Ovary (tissue), 9 donors: ENCODE measurements around the gene LMF1. TPM values are rescaled to one million over a fixed set of nuclear protein-coding genes. Genes with fewer than 3 reads are reported as not detected.

Experiments
- DNase-seq, 5 donors: peaks; one replicate each; pipeline ENCODE4 v3.0.0-alpha.2; 2019 to 2020
- H3K27ac ChIP-seq, 2 donors: fragments of 200-600 bp; one replicate each; pipeline versions ENCODE4 v1.5.1 to v1.8.0; 2019 to 2022
- H3K27me3 ChIP-seq: fragments of 200-600 bp; one replicate; pipeline ENCODE4 v1.8.0; 2022
- H3K36me3 ChIP-seq: fragments of 200-600 bp; sonication (generic); one replicate; pipeline ENCODE4 v1.5.1; 2019
- H3K4me1 ChIP-seq: one replicate; pipeline ENCODE4 v1.8.1; 2013; ENCODE audit warnings: mild to moderate bottlenecking, moderate library complexity; ENCODE audit not compliant: insufficient read depth
- H3K4me3 ChIP-seq: fragments of 200-600 bp; sonication (generic); one replicate; pipeline ENCODE4 v1.5.1; 2017
- H3K9me3 ChIP-seq, 2 donors: fragments of 200-600 bp in 1 of 2; sonication (generic) in 1 of 2; one replicate each; pipeline versions ENCODE4 v1.5.1 to v1.8.1; 2013 to 2019; ENCODE audit warnings: mild to moderate bottlenecking in 1 of 2, moderate library complexity in 1 of 2
- CTCF ChIP-seq, 3 donors: fragments of 450-650 bp in 2 of 3; fragments of 200-600 bp in 1 of 3; IDR thresholded peaks; one replicate each; pipeline versions ENCODE4 v1.5.1 to v1.8.0; 2016 to 2022; ENCODE audit warnings: antibody characterized with exemption in 3 of 3, mild to moderate bottlenecking in 1 of 3
- EP300 ChIP-seq: sonication (generic); formaldehyde crosslinking; IDR thresholded peaks from one replicate; pipeline ENCODE4 v1.6.1; 2017; ENCODE audit warnings: antibody characterized with exemption
- POLR2A ChIP-seq: fragments of 450-650 bp; IDR thresholded peaks from one replicate; pipeline ENCODE4 v1.6.1; 2017; ENCODE audit warnings: antibody characterized with exemption, mild to moderate bottlenecking, moderate library complexity
- WGBS, 3 donors: extraction: QIAGEN DNeasy Blood & Tissue Kit in 1 of 3; methylation state at CpG; one replicate each; pipeline versions ENCODE4 v1.1.5 to v1.1.7; 2013 to 2017; 5-methylcytosine and 5-hydroxymethylcytosine counted together
- intact Hi-C, 4 donors: fragments of 100-400 bp; cut with DNase I; formaldehyde crosslinking; loops; one replicate each; pipeline versions ENCODE4 v1.11.0 to v1.15.1; 2022 to 2023
- polyA plus RNA-seq, 2 donors: library from polyadenylated mRNA; stranded (reverse); fragments of 200-250 nt in 1 of 2; fragments of 350-450 nt in 1 of 2; fragmentation: Illumina TruSeq in 1 of 2; extraction: RNeasy Lipid Tissue Mini Kit (QIAGEN cat#74804) in 1 of 2; gene quantifications; one replicate each; pipeline ENCODE4 v1.2.3, GENCODE V29; 2013 to 2014
- total RNA-seq, 7 donors: library from RNA; depleted of rRNA in 2 of 7; stranded (reverse); fragments of >200 nt in 2 of 7; fragmentation: NEBNext Ultra II Directional in 3 of 7; extraction: Animal tissue kit (Norgen Biotek cat#: 25700) in 3 of 7; gene quantifications; one replicate each; pipeline versions ENCODE4 v1.1.0 to v1.2.4, GENCODE V29; 2016 to 2023
- donor health status: DM: no; HTN: no; CAD: no; lungs with moderate emphysema.
- donor health status: DM: no; HTN: no; CAD: no.
- donor health status: Bipolar disorder and iron deficiency.
- donor health status: DM: yes; HTN: yes; CAD: no.
- donor health status: DM: no; HTN: no; CAD: no.
- donor health status: DM: yes; HTN: yes; CAD: no.

LMF1 gene
- total and polyA plus RNA-seq, 9 donors: 7.8 to 31.9 (median 23.6) TPM

GRCh38 chr16:938136-938535 is 32.6 kb downstream of the LMF1 start:
- Histone ChIP-seq H3K27me3 (no peaks in the 10 kb centered on the region), H3K4me3 (no peak overlapping the region), H3K9me3 (no peaks in the 10 kb centered on the region), H3K4me1 (no peaks in the 10 kb centered on the region), H3K36me3 (no peaks in the 10 kb centered on the region), H3K27ac (no peak overlapping the region)
- DNase-seq: no peak
- intact Hi-C loops: no loop called here
- WGBS, 3 donors: 87 to 95% (median 90%) methylated on average over 18 of the region's 18 CpGs
- TF ChIP-seq POLR2A: no peak
- no peak for TF ChIP-seq EP300
- no peak for TF ChIP-seq CTCF (IDR thresholded peaks at IDR 0.05)

DNA sequence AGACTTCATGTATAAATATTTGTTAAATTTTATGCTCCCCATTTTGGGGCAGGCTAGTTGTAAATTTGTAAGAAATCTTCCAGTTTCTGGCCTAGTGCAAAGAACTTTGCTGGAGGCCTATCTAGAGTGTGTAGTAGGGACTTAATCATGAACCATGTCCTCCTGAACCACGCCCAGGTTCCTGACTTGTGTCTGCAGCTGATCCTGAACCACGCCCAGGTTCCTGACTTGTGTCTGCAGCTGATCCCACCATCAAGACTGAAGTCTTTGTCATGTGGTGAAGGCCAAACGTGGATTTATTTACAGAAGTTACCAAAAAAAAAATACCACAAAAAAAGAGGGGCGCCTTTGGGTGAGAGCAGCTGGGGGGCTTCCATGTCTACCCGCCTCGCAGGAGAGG is 33.1 kb downstream of the LMF1 start:
- Histone ChIP-seq H3K4me3 (no peak overlapping the region), H3K9me3 (no peaks in the 10 kb centered on the region), H3K4me1 (no peaks in the 10 kb centered on the region), H3K27ac (no peak overlapping the region), H3K36me3 (no peaks in the 10 kb centered on the region), H3K27me3 (no peaks in the 10 kb centered on the region)
- TF ChIP-seq EP300: no peak
- no peak for TF ChIP-seq POLR2A
- no peak for TF ChIP-seq CTCF (IDR thresholded peaks at IDR 0.05)
- WGBS, 3 donors: 84 to 93% (median 87%) methylated on average over 6 of the region's 6 CpGs
- DNase-seq: no peak
- intact Hi-C loops: no loop called here

DNA sequence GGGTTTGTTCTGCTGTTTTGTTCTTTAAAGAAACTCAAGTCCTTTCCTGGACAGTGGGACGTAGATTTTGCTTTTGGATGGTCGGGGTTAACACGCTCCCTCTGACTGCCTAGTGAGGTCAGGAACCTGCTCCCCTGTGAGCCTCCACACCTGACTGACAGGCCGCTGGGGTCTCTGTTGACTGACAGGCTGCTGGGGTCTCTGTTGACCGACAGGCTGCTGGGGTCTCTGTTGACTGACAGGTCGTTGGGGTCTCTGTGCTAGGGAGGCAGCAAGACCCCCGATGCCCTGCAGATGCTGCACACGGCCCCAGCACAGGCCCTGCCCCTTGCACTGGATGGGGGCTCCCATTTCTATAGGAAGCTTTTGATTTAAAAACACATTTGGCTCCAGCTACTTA is 33.5 kb downstream of the LMF1 start:
- Histone ChIP-seq H3K4me3 (no peak overlapping the region), H3K9me3 (no peaks in the 10 kb centered on the region), H3K36me3 (no peaks in the 10 kb centered on the region), H3K27ac (no peak overlapping the region), H3K4me1 (no peaks in the 10 kb centered on the region), H3K27me3 (no peaks in the 10 kb centered on the region)
- no peak for DNase-seq
- TF ChIP-seq EP300 (no peak), POLR2A (no peak), CTCF (IDR thresholded peaks at IDR 0.05) (no peak)
- intact Hi-C loops: no loop called here
- WGBS, 3 donors: 75 to 89% (median 88%) methylated on average over 8 of the region's 8 CpGs

- DNase-seq: no peak
- whole genome bisulfite sequencing, 3 donors: 70 to 77% (median 72%) methylated on average over 11 of the region's 11 CpGs
- H3K36me3 ChIP-seq: no peaks in the 10 kb centered on the region
- H3K4me1 ChIP-seq: no peaks in the 10 kb centered on the region
- no peaks in the 10 kb centered on the region for H3K27me3 ChIP-seq
- H3K9me3 ChIP-seq: no peaks in the 10 kb centered on the region
- TF ChIP-seq CTCF (IDR thresholded peaks at IDR 0.05): no peak
- TF ChIP-seq EP300: no peak
- TF ChIP-seq POLR2A: no peak
- no peak overlapping the region for H3K27ac ChIP-seq
- H3K4me3 ChIP-seq: no peak overlapping the region
- intact Hi-C loops: no loop called here
Observed at GRCh38 chr16:935684-936083, 35.1 kb downstream of the LMF1 start.

GRCh38 chr16:934178-934577 is 36.6 kb downstream of the LMF1 start:
- H3K27ac ChIP-seq: no peak overlapping the region
- no peak for DNase-seq
- TF ChIP-seq POLR2A (no peak), CTCF (IDR thresholded peaks at IDR 0.05) (no peak), EP300 (no peak)
- no peak overlapping the region for H3K4me3 ChIP-seq
- H3K9me3 ChIP-seq: no peaks in the 10 kb centered on the region
- H3K36me3 ChIP-seq: no peaks in the 10 kb centered on the region
- WGBS, 3 donors: 93 to 94% (median 93%) methylated on average over 10 of the region's 10 CpGs
- H3K27me3 ChIP-seq: no peaks in the 10 kb centered on the region
- H3K4me1 ChIP-seq: no peaks in the 10 kb centered on the region
- intact Hi-C loops: no loop called here
